GM12878 (cell line): ENCODE data around the gene PPM1N. TPM values are rescaled to one million over a fixed set of nuclear protein-coding genes. Genes with fewer than 3 reads are reported as not detected.

Experiments
- ASH2L ChIP-seq: fragments of 300-600, 200-600 bp; sonication (generic); IDR thresholded peaks from 2 replicates; pipeline ENCODE4 v1.6.1; 2017; ENCODE audit warnings: low read depth, mild to moderate bottlenecking, borderline replicate concordance
- BACH1 ChIP-seq: fragments of 450-650 bp; IDR thresholded peaks from 2 replicates; pipeline ENCODE4 v1.6.1; 2017; ENCODE audit warnings: mild to moderate bottlenecking, borderline replicate concordance
- BRCA1 ChIP-seq: IDR thresholded peaks from 2 replicates; pipeline ENCODE4 v1.6.1; 2011; ENCODE audit warnings: low read depth, low read length, improper control_type of control experiment
- CREM ChIP-seq: IDR thresholded peaks from 2 replicates; pipeline ENCODE4 v1.6.1; 2014; ENCODE audit warnings: antibody characterized with exemption, low read depth
- CTCF ChIP-seq, 3 experiments: IDR thresholded peaks in 2 of 3; conservative IDR thresholded peaks in 1 of 3; 2 replicates each; pipeline ENCODE4 v1.5.1; 2011; ENCODE audit warnings: low read depth in 3 of 3, low read length in 3 of 3, mild to moderate bottlenecking in 3 of 3, control low read depth in 2 of 3, moderate library complexity in 2 of 3, inconsistent platforms in 1 of 3, mixed read lengths in 1 of 3; ENCODE audit not compliant: control insufficient read depth in 2 of 3, insufficient read depth in 1 of 3; ENCODE audit errors: extremely low read depth in 1 of 3
- DPF2 ChIP-seq: fragments of 450-650 bp; IDR thresholded peaks from 2 replicates; pipeline ENCODE4 v1.6.1; 2017; ENCODE audit warnings: mild to moderate bottlenecking
- IKZF1 ChIP-seq: fragments of 450-650 bp; conservative IDR thresholded peaks from 2 replicates; pipeline ENCODE4 v1.6.1; 2017; ENCODE audit warnings: antibody characterized with exemption, mild to moderate bottlenecking
- IKZF2 ChIP-seq, 2 experiments: fragments of 450-650 bp; IDR thresholded peaks; 2 replicates each; pipeline ENCODE4 v1.6.1; 2017; ENCODE audit warnings: mild to moderate bottlenecking in 2 of 2, moderate library complexity in 2 of 2
- NFXL1 ChIP-seq: fragments of 450-650 bp; IDR thresholded peaks from 2 replicates; pipeline ENCODE4 v1.6.1; 2017; ENCODE audit warnings: antibody characterized with exemption, mild to moderate bottlenecking, borderline replicate concordance
- PBX3 ChIP-seq: IDR thresholded peaks from 2 replicates; pipeline ENCODE4 v1.6.1; 2011; ENCODE audit warnings: mild to moderate bottlenecking, low read depth, low read length, moderate library complexity; ENCODE audit not compliant: insufficient replicate concordance
- POLR2A ChIP-seq: IDR thresholded peaks from 2 replicates; pipeline ENCODE4 v1.6.1; 2011; ENCODE audit warnings: low read depth, mild to moderate bottlenecking, low read length
- RFX5 ChIP-seq: IDR thresholded peaks from 2 replicates; pipeline ENCODE4 v1.6.1; 2011; ENCODE audit warnings: low read depth, low read length, improper control_type of control experiment
- ZNF274 ChIP-seq: IDR thresholded peaks from one replicate; pipeline ENCODE4 v1.8.0; 2011; ENCODE audit not compliant: insufficient read length, insufficient read depth
- polyA plus RNA-seq, 11 experiments: library from polyadenylated mRNA; depleted of rRNA in 4 of 11; unstranded in 6 of 11; stranded (reverse) in 5 of 11; fragments of >200 nt; fragmentation: Nextera tagmentation in 4 of 11; fragmentation: Illumina TruSeq in 1 of 11; extraction: Ambion mirVana in 4 of 11; extraction: Trizol in 1 of 11; gene quantifications; 1 replicate in 1 of 11; 2 replicates in 10 of 11; pipeline versions ENCODE4 v1.2.1 to v1.2.3, GENCODE V29; 2011 to 2016; ENCODE audit warnings: inconsistent platforms in 2 of 11, missing spikeins in 2 of 11, low read depth in 1 of 11
- total RNA-seq, 4 experiments: library from RNA; depleted of rRNA in 3 of 4; stranded (reverse); fragments of >200 nt in 3 of 4; fragmentation: Illumina TruSeq in 1 of 4; extraction: Trizol in 1 of 4; gene quantifications; 2 replicates each; pipeline versions ENCODE4 v1.2.1 to v1.2.3, GENCODE V29; 2013 to 2021

The PPM1N gene
- total and polyA plus RNA-seq, 10 of the 15 experiments (the other 5 are each of a cell fraction or from before 2014, with no cell fraction given): 1.6 to 5.4 (median 3.7) TPM

- peak; percentile 83 for TF ChIP-seq PBX3
- no peak for TF ChIP-seq NFXL1
- TF ChIP-seq IKZF2 (IDR thresholded peaks at IDR 0.05): 0 out of 4 replicates have a peak, but pooled peaks of 1 of the 2 experiments have one; percentile 15
- TF ChIP-seq CREM: no peak
- no peak for TF ChIP-seq ASH2L
- peak; percentile 25; the same call in 1 of the 2 replicates for TF ChIP-seq IKZF1
- peak; percentile 46; the same call in 1 of the 2 replicates for TF ChIP-seq DPF2
- no peak for TF ChIP-seq BRCA1
- no peak for TF ChIP-seq ZNF274
- TF ChIP-seq POLR2A: peak; percentile 57
- TF ChIP-seq CTCF (IDR thresholded peaks at IDR 0.05 in 2 of 3, conservative IDR thresholded peaks at IDR 0.05 in 1 of 3; ENCODE audit: control insufficient read depth in 2 of 3, extremely low read depth in 1 of 3, insufficient read depth in 1 of 3, low read depth in 3 of 3, low read length in 3 of 3): 0 out of 6 replicates have a peak, but pooled peaks of 1 of the 3 experiments have one; percentile 1
- 0 out of 2 replicates have a peak, but pooled peaks have one; percentile 23 for TF ChIP-seq BACH1
- TF ChIP-seq RFX5: no peak
Measured at GRCh38 chr19:45492627-45493470, 5.4 kb upstream of the PPM1N start (continued).
